ENCODE measurements around the gene VAX1. TPM values are rescaled to one million over a fixed set of nuclear protein-coding genes. Genes with fewer than 3 reads are reported as not detected.

VAX1 gene
- total and polyA plus RNA-seq, 4 donors = not detected

DNA sequence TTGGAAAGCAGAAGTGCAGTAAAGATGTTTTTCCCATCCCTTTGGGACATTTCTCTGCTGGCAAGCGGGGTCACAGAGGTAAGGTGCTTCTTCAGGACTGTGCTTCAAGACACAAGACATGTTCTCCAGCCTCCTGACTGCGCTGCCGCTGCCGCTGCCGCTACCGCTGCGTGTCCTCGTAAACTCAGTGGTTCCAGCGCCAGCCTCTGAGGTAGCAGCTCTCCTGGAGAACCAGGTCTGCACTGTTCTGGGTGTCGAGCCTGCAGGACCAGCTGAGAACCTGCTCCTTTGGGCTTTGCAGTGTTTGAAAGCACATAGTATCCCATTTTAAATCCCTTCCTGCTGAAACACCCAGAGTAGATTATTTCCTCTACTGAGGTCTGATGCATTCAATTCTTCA is 46.2 kb upstream of the VAX1 start:
- WGBS, 2 donors = 91 to 94% methylated on average over 10 of the region's 10 CpGs
- ATAC-seq (ENCODE audit: insufficient read depth, low FRiP score) (no peak), DNase-seq (no peak)

DNA sequence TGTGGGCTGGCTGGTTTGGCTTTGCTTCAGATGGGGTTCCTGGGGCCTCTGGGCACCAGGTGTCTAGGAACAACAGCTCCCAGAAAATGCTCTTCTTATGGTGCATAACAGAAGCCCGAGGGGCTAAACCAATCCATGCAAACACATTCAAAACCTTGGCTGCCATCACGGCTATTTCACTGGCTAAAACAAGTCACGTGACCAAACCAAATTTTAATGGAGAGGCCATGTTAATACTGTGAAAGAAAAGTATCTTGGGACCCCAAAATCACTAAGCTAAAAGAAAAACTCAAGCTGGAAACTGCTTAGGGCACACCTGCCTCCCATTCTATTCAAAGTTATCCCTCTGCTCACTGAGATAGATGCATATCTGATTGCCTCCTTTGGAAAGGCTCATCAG is 40.1 kb upstream of the VAX1 start:
- DNase-seq (no peak), ATAC-seq (ENCODE audit: insufficient read depth, low FRiP score) (no peak)
- peaks cover 0 to 8% (median 0%) of the 10 kb centered on the region in 5 donors for H3K4me1 ChIP-seq (ENCODE audit: control insufficient read depth in 5 of 5, insufficient read depth in 5 of 5, low read length in 5 of 5)
- H3K27me3 ChIP-seq (ENCODE audit: control insufficient read depth in 3 of 3, insufficient read depth in 3 of 3, low read length in 2 of 3) = peaks cover 0 to 20% (median 15%) of the 10 kb centered on the region in 3 donors
- no peak overlapping the region for H3K4me3 ChIP-seq
- no peak overlapping the region for H3K27ac ChIP-seq (ENCODE audit: low read depth in 1 of 2, low read length in 1 of 2)
- WGBS, 2 donors = 78 to 87% methylated on average over 3 of the region's 3 CpGs
- no peak overlapping the region for H3K9ac ChIP-seq (ENCODE audit: insufficient read depth in 1 of 2, low read length in 2 of 2)
- H3K9me3 ChIP-seq (ENCODE audit: control insufficient read depth in 4 of 4, insufficient read depth in 3 of 4, low read length in 3 of 4) = no peaks in the 10 kb centered on the region
- TF ChIP-seq, protein P1, sequence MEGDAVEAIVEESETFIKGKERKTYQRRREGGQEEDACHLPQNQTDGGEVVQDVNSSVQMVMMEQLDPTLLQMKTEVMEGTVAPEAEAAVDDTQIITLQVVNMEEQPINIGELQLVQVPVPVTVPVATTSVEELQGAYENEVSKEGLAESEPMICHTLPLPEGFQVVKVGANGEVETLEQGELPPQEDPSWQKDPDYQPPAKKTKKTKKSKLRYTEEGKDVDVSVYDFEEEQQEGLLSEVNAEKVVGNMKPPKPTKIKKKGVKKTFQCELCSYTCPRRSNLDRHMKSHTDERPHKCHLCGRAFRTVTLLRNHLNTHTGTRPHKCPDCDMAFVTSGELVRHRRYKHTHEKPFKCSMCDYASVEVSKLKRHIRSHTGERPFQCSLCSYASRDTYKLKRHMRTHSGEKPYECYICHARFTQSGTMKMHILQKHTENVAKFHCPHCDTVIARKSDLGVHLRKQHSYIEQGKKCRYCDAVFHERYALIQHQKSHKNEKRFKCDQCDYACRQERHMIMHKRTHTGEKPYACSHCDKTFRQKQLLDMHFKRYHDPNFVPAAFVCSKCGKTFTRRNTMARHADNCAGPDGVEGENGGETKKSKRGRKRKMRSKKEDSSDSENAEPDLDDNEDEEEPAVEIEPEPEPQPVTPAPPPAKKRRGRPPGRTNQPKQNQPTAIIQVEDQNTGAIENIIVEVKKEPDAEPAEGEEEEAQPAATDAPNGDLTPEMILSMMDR (IDR thresholded peaks at IDR 0.05; ENCODE audit: control extremely low read depth, extremely low read depth) = no peak
- H3K36me3 ChIP-seq (ENCODE audit: control insufficient read depth in 4 of 4, insufficient read depth in 4 of 4, low read length in 4 of 4) = no peaks in the 10 kb centered on the region

More for the DNA sequence above, 46.2 kb upstream of the VAX1 start:
- TF ChIP-seq, protein P1 (IDR thresholded peaks at IDR 0.05; ENCODE audit: control extremely low read depth, extremely low read depth) = no peak
- Histone ChIP-seq H3K27me3 (ENCODE audit: control insufficient read depth in 3 of 3, insufficient read depth in 3 of 3, low read length in 2 of 3) (peaks cover 0 to 10% (median 0%) of the 10 kb centered on the region in 3 donors), H3K36me3 (ENCODE audit: control insufficient read depth in 4 of 4, insufficient read depth in 4 of 4, low read length in 4 of 4) (no peaks in the 10 kb centered on the region), H3K4me3 (no peak overlapping the region), H3K27ac (ENCODE audit: low read depth in 1 of 2, low read length in 1 of 2) (no peak overlapping the region), H3K4me1 (ENCODE audit: control insufficient read depth in 5 of 5, insufficient read depth in 5 of 5, low read length in 5 of 5) (no peaks in the 10 kb centered on the region), H3K9me3 (ENCODE audit: control insufficient read depth in 4 of 4, insufficient read depth in 3 of 4, low read length in 3 of 4) (peaks cover 0 to 4% (median 0%) of the 10 kb centered on the region in 4 donors), H3K9ac (ENCODE audit: insufficient read depth in 1 of 2, low read length in 2 of 2) (no peak overlapping the region)

DNA sequence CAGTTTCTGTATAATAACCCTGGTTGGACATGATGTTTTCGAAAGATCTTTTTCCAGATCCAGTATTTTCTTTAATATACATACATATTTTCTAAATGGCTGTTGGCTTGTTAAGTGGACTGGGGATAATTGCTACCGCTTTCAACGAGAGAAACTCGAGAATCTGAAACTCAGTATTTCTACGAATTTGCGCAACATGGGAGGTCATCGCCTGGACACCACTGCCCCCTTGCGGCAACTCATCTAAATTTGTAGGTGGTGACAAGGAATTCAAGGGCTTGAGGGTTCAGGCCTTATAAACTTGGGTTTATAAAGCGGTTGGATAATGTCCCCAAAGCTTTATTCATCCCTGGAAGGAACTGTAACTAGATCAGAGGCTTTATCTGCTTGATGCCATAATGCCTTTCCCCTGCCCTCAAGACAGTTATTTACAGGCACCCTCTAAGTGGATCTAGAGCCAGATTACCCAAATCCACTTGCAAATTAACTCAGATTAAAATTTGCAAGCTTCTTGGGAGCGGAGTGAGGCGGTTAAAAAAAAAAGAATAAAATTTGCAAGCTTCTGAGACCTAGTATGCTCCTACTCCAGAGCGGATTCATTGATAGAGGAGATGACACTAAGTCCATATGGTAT is 37.9 kb upstream of the VAX1 start:
- Histone ChIP-seq H3K9ac (ENCODE audit: insufficient read depth in 1 of 2, low read length in 2 of 2) (no peak overlapping the region), H3K36me3 (ENCODE audit: control insufficient read depth in 4 of 4, insufficient read depth in 4 of 4, low read length in 4 of 4) (no peaks in the 10 kb centered on the region), H3K27me3 (ENCODE audit: control insufficient read depth in 3 of 3, insufficient read depth in 3 of 3, low read length in 2 of 3) (peaks cover 0 to 36% (median 35%) of the 10 kb centered on the region in 3 donors), H3K4me3 (no peak overlapping the region), H3K4me1 (ENCODE audit: control insufficient read depth in 5 of 5, insufficient read depth in 5 of 5, low read length in 5 of 5) (peaks cover 0 to 8% (median 0%) of the 10 kb centered on the region in 5 donors), H3K27ac (ENCODE audit: low read depth in 1 of 2, low read length in 1 of 2) (no peak overlapping the region), H3K9me3 (ENCODE audit: control insufficient read depth in 4 of 4, insufficient read depth in 3 of 4, low read length in 3 of 4) (no peaks in the 10 kb centered on the region)
- ATAC-seq (ENCODE audit: insufficient read depth, low FRiP score) (peak; percentile 79), DNase-seq (peak; percentile 81 to 87 (median 83))
- TF ChIP-seq, protein P1 (IDR thresholded peaks at IDR 0.05; ENCODE audit: control extremely low read depth, extremely low read depth) = peak; percentile 62
- 21% methylated on average over 12 of the region's 12 CpGs for WGBS, 2 donors
